HG02970 (cell line): Measurements from ENCODE around the gene SIX2.

ENCODE experiments used
- ATAC-seq: cut with Tn5 transposase; IDR thresholded peaks from one replicate; pipeline ENCODE4 v1.9.1; 2021; ENCODE audit warnings: mild to moderate bottlenecking, moderate library complexity, moderate number of reproducible peaks; ENCODE audit not compliant: unreplicated experiment, low FRiP score

SIX2 gene

GRCh38 chr2:45003579-45004551 lies 5.4 kb downstream of the SIX2 start:
- no peak for ATAC-seq

GRCh38 chr2:45002686-45003085 lies 6.6 kb downstream of the SIX2 start:
- no peak for ATAC-seq

GRCh38 chr2:45001869-45002385 lies 7.3 kb downstream of the SIX2 start:
- no peak for ATAC-seq

- ATAC-seq: no peak
These were observed 8.1 kb downstream of the SIX2 start for GRCh38 chr2:45000921-45001868.

GRCh38 chr2:45000341-45000901 lies 8.8 kb downstream of the SIX2 start:
- no peak for ATAC-seq

GRCh38 chr2:44999540-44999939 lies 9.7 kb downstream of the SIX2 start:
- no peak for ATAC-seq

- no peak for ATAC-seq
These were observed 11.3 kb downstream of the SIX2 start for GRCh38 chr2:44997963-44998362.

- ATAC-seq: no peak
These were observed 12.9 kb downstream of the SIX2 start for GRCh38 chr2:44996356-44996755.

GRCh38 chr2:44994377-44994776 lies 14.9 kb downstream of the SIX2 start:
- ATAC-seq: no peak

GRCh38 chr2:44989176-44989575 lies 20.1 kb downstream of the SIX2 start:
- no peak for ATAC-seq

GRCh38 chr2:44983836-44984604 lies 25.2 kb downstream of the SIX2 start:
- no peak for ATAC-seq

- ATAC-seq: no peak
These were observed 27.5 kb downstream of the SIX2 start for GRCh38 chr2:44981714-44982108.

GRCh38 chr2:44980751-44981713 lies 28.2 kb downstream of the SIX2 start:
- no peak for ATAC-seq

GRCh38 chr2:44979581-44979980 lies 29.7 kb downstream of the SIX2 start:
- ATAC-seq: no peak

- ATAC-seq: no peak
These were observed 33.4 kb downstream of the SIX2 start for GRCh38 chr2:44975571-44976450.

GRCh38 chr2:44974064-44974715 lies 35.1 kb downstream of the SIX2 start:
- ATAC-seq: no peak
